Mammary epithelial cell (primary cell): ENCODE data around the gene HCFC1.

Experiments
- CTCF ChIP-seq, 2 donors: IDR thresholded peaks in 1 of 2; conservative IDR thresholded peaks in 1 of 2; 2 replicates each; pipeline ENCODE4 v1.5.1; 2011 to 2012; ENCODE audit warnings: inconsistent platforms in 2 of 2, low read length in 2 of 2, mild to moderate bottlenecking in 2 of 2, control low read depth in 1 of 2, low read depth in 1 of 2; ENCODE audit not compliant: insufficient read depth in 1 of 2; ENCODE audit errors: extremely low read depth in 1 of 2
- EZH2 ChIP-seq: IDR thresholded peaks from 2 replicates; pipeline ENCODE4 v1.6.1; 2012; ENCODE audit warnings: low read length, inconsistent platforms, borderline replicate concordance

DNA sequence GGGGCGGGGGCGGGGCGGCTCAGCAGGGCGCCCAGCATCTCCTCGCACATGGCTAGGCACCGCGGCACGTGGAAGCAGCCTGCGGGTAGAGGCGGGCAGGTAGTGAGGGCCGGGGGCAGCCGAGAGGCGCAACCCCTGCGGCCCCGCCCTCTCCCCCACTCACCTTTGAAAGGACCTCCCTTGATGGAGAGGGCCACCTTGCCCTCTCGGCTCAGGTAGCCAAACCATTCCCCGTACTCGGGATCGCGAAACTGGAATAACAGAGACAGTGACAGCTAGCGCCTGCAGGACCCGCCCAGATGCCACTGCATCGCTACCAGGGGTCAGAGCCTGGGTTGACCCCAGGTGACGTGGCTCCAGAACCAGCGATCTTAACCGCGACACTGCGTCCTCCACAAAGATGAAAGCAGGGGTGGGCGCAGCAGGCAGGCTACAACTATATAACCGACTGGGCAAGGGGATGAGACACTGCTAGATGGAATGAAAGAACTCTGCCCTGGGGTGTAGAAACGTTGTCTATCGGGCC, 36.2 kb downstream of the HCFC1 start:
- no peak for TF ChIP-seq CTCF (conservative IDR thresholded peaks at IDR 0.05 in 1 of 2, IDR thresholded peaks at IDR 0.05 in 1 of 2; ENCODE audit: extremely low read depth in 1 of 2, insufficient read depth in 1 of 2, low read depth in 1 of 2, low read length in 2 of 2)
- TF ChIP-seq EZH2, result no peak
